Endometrium (tissue), 2 donors: ENCODE results near the gene AFMID.
"Not testable (repeated sequence)": the region's sequence is repeated elsewhere in the genome, so short reads cannot be mapped to it uniquely, and the experiment has no call there.

Experiments
- FAIRE-seq: peaks from 2 replicates; lab custom pipeline; 2012; peaks lifted over from hg19 to GRCh38; lab: Jason Lieb, UNC
- donor health status: control.
- donor health status: control.

Gene AFMID

DNA sequence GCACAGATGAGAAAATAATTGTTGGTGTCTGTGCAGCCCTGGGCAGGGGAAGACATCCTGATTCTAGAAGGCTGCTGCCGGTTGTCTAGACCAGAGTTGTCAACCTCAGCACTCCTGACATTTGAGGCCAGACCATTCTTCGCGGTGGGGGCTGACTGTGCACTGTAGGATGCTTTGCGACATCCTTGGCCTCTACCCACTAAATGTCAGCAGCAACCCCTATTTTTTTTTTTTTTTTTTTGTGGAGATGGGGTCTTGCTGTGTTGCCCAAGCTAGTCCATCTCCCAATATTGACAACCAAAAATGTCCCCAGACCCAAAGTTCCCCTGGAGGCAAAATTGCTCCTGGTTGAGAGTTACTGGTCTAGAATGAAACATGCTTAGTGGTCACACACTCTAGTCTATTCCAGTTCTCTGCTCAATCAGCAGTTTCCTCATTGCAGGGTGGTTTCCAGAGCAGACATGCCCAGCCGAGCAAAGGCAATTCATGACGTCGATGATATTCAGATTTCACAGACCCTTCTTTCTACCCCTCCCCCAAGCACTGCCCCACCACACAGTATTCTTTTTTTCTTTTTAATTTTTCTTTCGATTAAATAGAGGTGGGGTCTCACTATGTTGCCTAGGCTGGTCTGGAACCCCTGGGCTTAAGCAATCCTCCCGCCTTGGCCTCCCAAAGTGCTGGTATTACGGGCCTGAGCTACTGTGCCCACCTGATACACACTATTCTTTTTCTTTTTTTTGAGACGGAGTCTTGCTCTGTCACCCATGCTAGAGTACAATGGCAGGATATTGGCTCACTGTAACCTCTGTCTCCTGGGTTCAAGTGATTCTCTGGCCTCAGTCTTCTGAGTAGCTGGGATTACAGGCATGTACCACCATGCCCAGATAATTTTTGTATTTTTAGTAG, 32.0 kb upstream of the AFMID start:
- FAIRE-seq: no peak

- no peak for FAIRE-seq
Measured at GRCh38 chr17:78159575-78160158, 27.5 kb upstream of the AFMID start.

DNA sequence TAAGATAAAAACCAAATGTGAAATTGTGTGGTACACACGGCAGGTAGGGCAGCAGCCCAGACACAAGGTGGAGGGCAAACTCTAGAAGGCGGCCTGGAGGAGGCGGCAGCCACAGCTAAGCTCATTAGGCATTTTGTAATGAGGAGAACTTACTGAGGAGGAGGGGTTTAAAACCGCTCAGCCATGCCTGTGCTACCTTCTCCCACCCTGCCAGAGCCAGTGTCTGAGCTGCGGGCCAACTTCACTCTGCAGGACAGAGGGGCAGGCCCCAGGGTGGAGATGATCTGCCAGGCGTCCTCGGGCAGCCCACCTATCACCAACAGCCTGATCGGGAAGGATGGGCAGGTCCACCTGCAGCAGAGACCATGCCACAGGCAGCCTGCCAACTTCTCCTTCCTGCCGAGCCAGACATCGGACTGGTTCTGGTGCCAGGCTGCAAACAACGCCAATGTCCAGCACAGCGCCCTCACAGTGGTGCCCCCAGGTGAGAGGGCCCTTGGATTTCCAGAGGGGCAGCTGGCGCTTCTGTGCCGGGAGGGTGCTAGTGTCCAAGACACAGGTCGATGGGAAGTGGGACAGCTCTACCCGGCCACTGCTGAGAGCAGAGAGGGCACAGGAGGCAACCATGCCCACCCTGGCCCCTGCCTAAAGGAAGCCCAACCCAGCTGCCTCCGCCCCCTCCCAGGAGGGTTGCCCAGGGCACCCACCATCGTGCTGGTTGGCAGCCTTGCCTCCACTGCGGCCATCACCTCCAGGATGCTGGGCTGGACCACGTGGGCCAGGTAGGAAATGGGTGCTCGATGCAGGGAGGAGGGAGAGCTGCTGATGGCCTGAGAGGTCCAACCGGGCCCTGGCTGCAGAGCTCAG, 23.0 kb upstream of the AFMID start:
- FAIRE-seq: no peak

DNA sequence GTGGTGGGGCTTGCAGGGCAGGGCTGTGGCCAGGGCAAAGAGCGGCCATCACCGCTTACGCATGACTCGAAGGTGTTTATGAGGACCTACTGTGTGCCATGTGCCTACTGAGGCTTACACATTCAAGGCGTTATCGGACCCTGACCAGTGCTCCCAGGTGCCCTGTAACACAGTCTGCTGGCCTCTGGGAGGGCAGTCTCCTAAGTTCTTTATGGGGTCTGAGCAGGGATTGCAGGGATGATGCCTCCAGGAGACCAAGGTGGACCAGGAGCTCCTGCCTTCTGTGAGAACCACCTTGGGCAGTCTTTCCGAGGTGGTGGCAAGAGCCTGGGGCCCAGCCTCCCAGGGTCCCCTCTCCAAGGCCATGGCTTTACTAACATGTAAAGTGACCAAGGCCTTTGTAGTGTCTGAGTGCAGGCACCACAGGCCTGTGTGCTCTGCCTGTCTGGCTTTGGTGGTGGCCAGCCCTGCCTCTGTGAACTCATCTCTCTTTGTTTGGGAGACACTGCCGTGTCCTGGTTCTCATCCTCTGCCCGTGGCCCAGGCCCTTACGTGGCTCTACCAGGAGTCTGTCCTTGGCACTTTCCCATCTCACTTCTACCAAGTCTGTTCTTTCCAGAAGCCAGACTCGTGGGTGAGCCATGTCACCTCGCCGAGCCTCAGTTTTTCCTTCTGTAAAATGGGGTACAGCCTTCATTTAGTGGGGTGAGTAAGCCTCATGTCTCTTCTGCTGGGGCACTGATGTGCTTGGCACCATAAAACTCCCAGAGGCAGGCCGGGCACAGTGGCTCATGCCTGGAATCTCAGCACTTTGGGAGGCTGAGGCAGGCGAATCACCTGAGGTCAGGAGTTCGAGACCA, 22.2 kb upstream of the AFMID start:
- no peak for FAIRE-seq

DNA sequence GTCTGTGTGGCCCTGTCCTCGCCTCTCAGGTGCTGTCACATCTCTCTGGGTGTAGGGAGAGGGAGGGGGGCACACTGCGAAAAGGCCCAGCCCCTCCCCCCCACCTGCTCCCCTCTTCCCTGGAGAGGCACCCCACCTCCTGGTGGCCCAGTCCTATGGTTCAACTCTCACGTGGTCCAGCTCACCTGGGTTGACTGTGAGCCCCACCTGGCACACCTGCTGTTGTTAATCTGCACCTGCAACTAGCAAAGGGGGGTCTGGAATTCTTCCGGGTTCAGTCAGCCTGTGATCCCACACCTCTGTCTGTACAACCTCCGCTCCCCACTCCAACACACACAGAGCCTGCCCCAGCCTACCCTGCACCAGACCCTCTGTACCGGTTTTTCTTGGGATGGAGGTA, 20.7 kb upstream of the AFMID start:
- no peak for FAIRE-seq

- FAIRE-seq: no peak
Measured at GRCh38 chr17:78168242-78168902, 18.8 kb upstream of the AFMID start, which contains the start of gene SYNGR2. Gene SYNGR2 (plus strand): TSS chr17:78168581. CDS start chr17:78168617, 36 bp downstream.

DNA sequence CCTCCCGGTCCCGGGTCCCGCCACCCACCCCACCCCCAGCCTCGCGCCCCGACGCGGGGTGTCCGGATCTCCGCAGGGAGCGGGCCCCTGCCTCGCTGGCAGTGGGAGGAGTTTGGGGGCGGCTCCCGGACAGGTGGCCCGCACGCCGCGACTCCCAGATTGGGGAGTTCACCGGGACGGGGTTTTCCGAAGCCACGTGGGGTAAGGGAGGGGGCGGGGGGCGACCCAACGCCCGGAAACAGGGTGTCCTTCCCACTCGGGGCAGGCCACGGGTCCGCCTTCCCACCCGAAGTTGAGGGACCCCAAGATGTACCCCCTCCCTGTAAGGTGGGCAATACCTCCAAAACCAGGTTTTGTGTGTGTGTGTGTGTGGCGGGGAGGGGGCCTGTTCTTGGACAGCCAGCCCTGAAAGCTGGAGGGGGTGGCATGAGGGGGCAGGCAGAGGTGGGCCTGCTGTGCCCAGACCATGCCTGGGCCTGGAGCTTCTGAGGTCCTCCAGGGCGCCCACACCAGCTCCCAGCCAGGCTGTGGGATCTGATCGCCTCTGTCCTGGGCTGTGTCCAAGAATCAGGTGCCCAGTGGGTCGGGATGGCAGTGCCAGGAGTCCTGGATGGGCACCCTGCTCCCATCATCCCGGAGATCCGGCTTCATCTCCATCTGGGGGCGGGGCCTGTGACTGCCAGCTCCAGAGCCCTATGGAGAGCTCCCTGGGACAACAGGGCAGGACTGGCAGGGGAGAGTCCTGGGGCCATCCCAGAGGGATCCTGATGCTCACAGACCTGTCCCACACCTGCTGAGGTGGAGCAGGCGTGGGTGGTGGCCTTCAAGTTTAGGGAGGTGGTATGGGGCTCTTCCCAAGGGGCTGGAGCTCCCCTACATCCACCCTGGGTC, 18.0 kb upstream of the AFMID start:
- no peak for FAIRE-seq

DNA sequence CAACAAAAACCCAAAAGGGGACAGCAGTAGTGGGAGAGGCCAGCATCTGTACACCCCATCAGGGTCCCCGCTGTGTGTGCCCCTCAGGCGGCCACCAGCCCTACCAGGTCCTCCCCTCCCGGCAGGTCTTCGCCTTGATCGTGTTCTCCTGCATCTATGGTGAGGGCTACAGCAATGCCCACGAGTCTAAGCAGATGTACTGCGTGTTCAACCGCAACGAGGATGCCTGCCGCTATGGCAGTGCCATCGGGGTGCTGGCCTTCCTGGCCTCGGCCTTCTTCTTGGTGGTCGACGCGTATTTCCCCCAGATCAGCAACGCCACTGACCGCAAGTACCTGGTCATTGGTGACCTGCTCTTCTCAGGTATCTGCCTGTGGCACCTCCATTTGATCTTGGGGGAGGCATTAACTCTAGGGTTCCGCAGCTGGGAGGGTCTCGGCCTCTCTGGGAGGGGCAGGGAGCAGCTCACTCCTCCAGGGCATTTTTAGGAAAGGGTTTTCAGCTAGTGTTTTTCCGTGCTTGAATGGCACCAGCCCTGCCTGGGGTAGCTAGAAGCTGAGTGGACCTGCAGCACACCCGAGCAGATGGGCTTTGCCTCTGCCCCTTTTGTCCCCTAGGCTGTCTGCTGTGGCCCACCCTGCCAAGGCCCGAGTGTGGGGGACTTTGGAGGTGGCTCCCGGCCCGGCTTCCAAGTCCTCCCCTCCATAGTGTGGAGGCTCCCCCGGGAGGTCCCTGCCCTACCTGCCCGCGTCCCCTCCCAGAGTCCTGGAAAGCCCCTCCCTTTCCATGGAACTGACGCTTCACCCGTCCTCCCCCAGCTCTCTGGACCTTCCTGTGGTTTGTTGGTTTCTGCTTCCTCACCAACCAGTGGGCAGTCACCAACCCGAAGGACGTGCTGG, 16.2 kb upstream of the AFMID start:
- no peak for FAIRE-seq

GRCh38 chr17:78171591-78172248, 15.4 kb upstream of the AFMID start:
- not testable (repeated sequence) for FAIRE-seq

GRCh38 chr17:78172249-78173051, 14.7 kb upstream of the AFMID start:
- no peak for FAIRE-seq

DNA sequence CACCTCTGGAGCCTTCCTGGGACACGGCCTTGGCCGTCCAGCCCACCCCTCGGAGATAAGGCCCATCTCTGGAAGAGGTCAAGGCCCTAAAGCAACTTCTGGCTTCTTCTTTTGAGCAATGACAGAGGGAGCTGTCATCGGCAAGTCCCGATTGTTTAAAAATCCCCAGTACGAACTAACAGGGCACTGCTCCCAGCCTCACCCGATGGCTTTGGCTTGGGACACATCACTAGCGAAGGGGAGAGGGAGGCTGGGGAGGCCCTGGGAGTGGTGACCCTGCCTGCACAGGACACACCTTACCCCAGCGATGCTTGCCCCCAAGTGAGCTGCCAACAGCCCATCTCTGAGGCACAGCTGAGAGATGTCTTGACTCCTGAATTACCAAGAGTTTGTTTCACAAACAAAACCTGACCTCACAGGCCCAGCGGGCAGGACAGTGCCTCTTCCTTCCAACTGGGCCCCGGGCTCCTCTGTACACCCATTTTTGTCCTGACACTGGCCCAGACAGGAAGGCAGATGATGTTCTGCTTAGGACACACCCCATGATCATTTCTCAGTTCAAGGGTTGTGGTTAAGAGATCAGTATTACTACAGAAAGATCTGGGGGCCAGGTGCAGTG, 14.0 kb upstream of the AFMID start:
- no peak for FAIRE-seq

GRCh38 chr17:78174346-78174869, 12.8 kb upstream of the AFMID start:
- FAIRE-seq: no peak

- FAIRE-seq: no peak
Measured at GRCh38 chr17:78174870-78175642, 12.1 kb upstream of the AFMID start.

GRCh38 chr17:78175643-78175981, 11.6 kb upstream of the AFMID start:
- FAIRE-seq: no peak

GRCh38 chr17:78176548-78177025, 10.6 kb upstream of the AFMID start:
- FAIRE-seq: no peak

DNA sequence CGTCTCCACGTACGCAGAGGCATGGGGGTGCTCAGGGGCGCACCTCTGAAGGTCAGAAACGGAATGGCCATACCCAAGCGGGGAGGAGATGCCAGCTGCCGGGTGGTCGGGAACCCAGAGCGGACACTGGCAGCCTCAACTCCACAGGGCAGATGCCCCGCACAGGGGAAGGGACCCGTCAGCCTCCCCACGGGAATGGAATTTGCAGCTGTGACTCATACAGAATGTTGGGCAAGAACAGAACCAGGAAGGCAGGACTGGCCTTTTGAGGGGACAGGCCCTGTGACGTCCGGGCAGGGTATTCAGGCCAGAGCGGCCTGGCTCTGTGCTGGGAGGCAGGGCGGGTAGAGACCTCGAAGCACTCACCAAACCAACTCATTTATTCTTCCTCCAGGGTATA, 7.8 kb upstream of the AFMID start:
- FAIRE-seq: no peak
